NCI-H2196 (cell line): ENCODE results near the gene CDC42.
"Not testable (repeated sequence)": the region's sequence is repeated elsewhere in the genome, so short reads cannot be mapped to it uniquely, and the experiment has no call there.

Experiments
- DNase-seq: peaks from one replicate; lab custom pipeline; 2025; ENCODE audit not compliant: unreplicated experiment; lab: John Stamatoyannopoulos, UW

CDC42 gene

GRCh38 chr1:22052115-22053016 lies at the start of gene CDC42:
CDC42 (plus strand) TSS chr1:22052709; CDS start chr1:22078479, 25,770 bp downstream.
- DNase-seq, result peak; percentile 95

- DNase-seq, result not testable (repeated sequence)
These were observed 49.6 kb upstream of the CDC42 start for GRCh38 chr1:22002875-22003274.

GRCh38 chr1:22003959-22004358 lies 48.5 kb upstream of the CDC42 start:
- not testable (repeated sequence) for DNase-seq

GRCh38 chr1:22005261-22006149 lies 47.0 kb upstream of the CDC42 start:
- peak; percentile 48 for DNase-seq

- not testable (repeated sequence) for DNase-seq
These were observed 45.8 kb upstream of the CDC42 start for GRCh38 chr1:22006736-22007135.

- DNase-seq, result not testable (repeated sequence)
These were observed 45.2 kb upstream of the CDC42 start for GRCh38 chr1:22007262-22007661.

- DNase-seq, result not testable (repeated sequence)
These were observed 42.9 kb upstream of the CDC42 start for GRCh38 chr1:22009566-22009965.

- DNase-seq, result not testable (repeated sequence)
These were observed 39.8 kb upstream of the CDC42 start for GRCh38 chr1:22012752-22013151.

- DNase-seq, result not testable (repeated sequence)
These were observed 37.8 kb upstream of the CDC42 start for GRCh38 chr1:22014575-22015206.

- no peak for DNase-seq
These were observed 33.6 kb upstream of the CDC42 start for GRCh38 chr1:22018583-22019559.

- no peak for DNase-seq
These were observed 31.4 kb upstream of the CDC42 start for GRCh38 chr1:22021061-22021460.

GRCh38 chr1:22024485-22025367 lies 27.8 kb upstream of the CDC42 start:
- no peak for DNase-seq

GRCh38 chr1:22025368-22026155 lies 26.9 kb upstream of the CDC42 start:
- peak; percentile 89 for DNase-seq

GRCh38 chr1:22026924-22027289 lies 25.6 kb upstream of the CDC42 start:
- DNase-seq, result no peak

GRCh38 chr1:22030057-22030456 lies 22.5 kb upstream of the CDC42 start:
- DNase-seq, result no peak

GRCh38 chr1:22030473-22030872 lies 22.0 kb upstream of the CDC42 start:
- no peak for DNase-seq

- DNase-seq, result no peak
These were observed 21.1 kb upstream of the CDC42 start for GRCh38 chr1:22031214-22031962.

- DNase-seq, result not testable (repeated sequence)
These were observed 17.7 kb upstream of the CDC42 start for GRCh38 chr1:22034834-22035233.
